Activated T-cell treated with anti-CD3 and anti-CD28 coated beads for 48 hours (primary cell): ENCODE results near the gene LIPN.

ENCODE experiments used
- DNase-seq: peaks from one replicate; pipeline ENCODE4 v3.0.0-alpha.2; 2020; ENCODE audit warnings: low read depth

Gene LIPN

DNA sequence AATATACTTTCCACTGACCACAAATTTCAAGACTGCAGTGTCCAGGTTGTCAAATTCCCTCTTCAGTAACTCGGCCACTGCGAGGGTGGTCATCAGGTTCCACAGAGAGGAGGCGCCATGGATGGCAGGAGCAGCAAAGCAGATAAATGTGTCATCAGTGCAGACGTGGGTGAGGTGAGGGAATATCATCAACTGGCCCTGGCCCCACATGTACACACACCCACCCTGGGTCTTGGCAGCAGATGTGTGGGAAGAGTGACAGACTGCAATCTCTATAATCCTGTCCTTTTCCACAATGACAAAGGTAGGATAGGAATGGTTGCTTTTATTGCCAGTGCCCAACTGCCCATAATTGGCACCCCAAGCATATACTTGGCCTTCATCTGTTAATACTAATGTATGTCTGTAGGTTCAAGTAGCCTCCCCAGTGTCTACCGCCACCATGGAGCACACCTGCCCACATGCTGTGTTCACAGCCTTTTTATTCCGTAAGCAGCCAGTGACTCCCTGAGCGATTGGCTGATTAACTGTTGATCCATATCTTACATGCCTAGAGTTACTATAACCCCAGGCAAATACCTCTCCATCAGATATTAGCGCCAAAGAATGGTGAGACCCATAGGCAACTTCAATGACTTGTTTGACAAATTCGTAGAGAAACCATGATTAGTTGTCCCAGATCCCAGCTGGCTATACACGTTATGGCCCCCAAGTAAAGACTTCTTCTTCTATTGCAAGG lies 26.4 kb downstream of the LIPN start:
- no peak for DNase-seq

DNA sequence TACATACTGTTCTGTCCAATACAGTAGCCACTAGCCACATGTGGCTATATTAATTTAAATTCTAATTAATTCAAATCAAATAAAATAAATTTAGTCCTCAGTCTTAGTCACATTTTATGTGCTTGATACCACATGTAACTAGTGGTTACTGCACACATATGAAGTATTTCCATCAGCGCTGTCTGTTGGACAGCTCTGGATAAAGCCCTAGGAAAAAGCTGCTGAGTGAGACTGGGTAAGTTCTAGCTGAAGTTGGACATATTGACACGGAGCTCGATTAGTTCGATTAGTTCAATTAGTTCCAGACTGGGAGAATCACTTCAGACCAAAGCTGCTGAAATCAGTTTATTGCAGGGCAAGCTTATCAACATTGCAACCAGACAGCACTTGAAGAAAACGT lies 27.6 kb downstream of the LIPN start:
- no peak for DNase-seq

DNA sequence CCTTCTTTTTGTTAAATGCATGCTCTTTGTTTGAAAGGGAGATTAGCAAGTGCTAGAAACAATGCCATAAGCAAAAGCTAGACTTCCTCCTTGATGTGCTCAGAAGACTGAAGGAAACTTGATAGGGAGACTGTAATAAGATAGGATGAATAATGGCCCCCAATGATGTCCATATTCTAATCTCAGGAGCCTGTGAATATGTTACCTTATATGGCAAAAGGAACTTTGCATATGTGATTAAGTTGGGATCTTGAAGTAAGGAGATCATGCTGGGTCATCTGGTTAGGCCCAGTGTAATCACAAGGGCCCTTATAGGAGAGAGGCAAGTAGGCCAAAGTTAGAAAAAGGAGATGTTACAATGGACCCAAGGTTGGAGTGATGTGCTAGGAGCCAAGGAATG lies 29.1 kb downstream of the LIPN start:
- DNase-seq = no peak

- DNase-seq = no peak
Measured at GRCh38 chr10:88791924-88792323, 32.1 kb downstream of the LIPN start.

DNA sequence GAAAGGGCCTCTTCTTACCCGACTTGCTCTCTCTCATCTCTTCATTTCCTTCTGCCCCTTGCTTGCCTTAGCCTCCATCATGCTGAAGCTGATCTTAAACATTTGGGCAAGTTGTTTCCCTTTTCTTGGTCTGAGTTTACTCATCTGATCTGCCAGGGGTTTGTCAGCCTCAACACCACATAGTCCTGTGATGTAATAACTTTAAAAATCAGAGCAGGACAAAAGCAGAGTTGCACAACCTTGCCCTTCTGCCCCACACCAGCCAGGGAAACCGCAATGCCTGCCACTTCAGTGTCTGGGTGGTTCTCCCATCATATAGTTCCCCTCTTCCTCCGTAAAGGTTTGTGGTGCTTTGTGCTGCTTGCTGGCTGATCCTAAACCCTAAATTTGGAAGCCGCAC lies 32.8 kb downstream of the LIPN start:
- DNase-seq = no peak

GRCh38 chr10:88793712-88794299 lies 34.0 kb downstream of the LIPN start:
- DNase-seq = no peak

- no peak for DNase-seq
Measured at GRCh38 chr10:88794731-88795130, 34.9 kb downstream of the LIPN start.

GRCh38 chr10:88800152-88801125 lies 40.6 kb downstream of the LIPN start:
- DNase-seq = peak; percentile 19

DNA sequence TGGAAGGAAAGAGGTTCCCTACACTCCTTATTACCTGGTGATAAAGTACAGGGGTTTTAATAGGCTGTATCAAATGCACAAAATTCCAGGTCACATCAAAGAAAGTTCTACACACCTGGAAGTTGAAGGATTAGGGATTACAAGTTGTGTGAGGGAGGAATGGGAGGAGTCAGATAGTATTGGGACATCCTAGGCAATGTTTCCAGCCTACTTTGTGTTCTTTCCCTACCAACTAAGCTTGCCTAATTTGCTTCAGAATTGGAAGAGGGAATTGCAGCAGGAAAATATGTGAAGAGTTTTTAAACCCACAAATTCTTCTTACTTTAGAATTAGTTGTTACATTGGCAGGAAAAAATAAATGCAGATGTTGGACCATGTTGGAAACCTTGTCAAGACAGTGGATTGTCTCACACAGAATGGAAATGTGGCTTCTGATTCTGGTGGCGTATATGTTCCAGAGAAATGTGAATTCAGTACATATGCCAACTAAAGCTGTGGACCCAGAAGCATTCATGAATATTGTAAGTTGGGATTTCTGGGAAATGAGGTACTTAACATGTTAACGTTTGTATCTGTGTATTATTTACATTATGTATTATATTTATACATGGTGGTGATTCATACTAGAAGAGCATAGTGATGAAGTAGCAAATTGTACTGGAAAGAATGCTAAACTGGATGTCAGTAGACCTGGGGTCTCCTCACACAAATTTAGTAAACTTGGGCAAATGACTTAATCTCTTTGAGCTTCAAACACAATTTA lies 42.9 kb downstream of the LIPN start, which contains the start of gene LIPM:
TSS of gene LIPM (plus strand) at position 208 of the 763 bp plus-strand sequence. CDS start at position 375, 167 bp downstream.
- DNase-seq = no peak

DNA sequence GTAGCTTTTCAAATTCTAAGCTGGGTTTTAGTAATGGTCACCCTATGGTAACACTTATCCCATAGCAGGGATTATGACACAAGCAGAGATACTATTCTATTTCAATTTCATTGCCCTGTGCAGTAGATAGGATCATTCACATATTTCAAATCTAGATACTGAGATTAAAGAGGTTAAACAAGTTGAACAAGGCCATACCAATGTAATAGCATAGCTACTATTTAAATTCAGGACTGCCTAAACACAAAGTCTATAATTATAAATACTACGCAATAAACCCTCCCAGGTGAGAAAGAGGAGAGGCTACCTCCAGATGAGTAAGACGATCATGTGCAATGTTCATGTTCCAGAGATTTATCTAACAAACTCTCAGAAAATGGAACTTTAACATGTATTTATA lies 43.8 kb downstream of the LIPN start:
- no peak for DNase-seq

DNA sequence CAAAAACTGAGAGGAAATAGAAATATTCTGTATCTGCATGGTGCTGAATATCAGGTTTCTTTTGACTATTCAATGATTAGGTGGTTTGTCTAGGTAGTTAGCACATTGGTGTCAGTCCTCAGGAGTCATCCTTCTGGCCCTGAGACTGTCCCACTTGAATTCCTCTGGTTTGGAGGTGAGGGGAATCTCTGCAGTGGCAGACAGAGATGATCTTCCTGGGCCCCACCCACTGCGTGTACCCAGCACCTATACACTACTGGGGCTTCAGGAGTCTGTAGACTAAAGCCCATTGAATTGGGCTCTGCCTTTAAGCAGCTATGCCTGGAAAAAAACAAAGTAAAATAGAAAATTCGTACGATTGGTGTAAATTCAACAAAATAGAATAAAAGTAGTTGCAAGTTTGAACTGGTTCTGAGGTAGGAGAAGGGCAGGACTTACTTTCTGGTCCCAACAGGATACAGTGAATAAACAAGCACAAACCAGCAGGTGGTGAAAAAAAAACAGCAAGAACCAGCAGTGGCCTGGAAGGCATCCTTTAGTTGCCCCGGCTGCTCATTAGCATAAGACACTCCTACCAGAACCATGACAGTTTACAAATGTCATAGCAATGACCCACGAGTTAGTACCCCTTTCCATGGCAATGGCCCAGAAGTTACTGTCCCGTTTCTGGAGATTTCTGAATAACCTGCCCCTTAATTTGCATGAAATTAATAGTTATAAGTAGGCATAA lies 44.4 kb downstream of the LIPN start:
- DNase-seq = no peak

DNA sequence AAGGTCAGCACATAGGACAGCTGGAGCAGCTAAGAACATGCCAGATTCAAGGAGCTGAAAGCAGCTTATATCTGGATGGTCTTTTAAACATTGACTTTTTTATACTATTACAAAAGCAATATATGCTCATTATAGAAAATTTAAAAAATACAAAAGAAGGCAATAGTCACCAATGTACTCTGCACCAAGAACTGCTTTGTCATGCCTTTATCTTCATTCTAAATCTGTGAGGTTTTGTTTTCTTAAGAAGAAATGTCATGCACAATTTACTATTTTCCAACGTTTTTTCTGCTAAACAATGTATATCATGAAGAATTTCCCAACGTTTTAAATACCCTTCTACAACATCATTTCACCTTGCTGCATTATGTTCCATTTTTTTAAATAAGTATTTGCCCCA lies 45.5 kb downstream of the LIPN start:
- no peak for DNase-seq

GRCh38 chr10:88805924-88806323 lies 46.1 kb downstream of the LIPN start:
- DNase-seq = no peak

- no peak for DNase-seq
Measured at GRCh38 chr10:88809621-88810020, 49.8 kb downstream of the LIPN start.

DNA sequence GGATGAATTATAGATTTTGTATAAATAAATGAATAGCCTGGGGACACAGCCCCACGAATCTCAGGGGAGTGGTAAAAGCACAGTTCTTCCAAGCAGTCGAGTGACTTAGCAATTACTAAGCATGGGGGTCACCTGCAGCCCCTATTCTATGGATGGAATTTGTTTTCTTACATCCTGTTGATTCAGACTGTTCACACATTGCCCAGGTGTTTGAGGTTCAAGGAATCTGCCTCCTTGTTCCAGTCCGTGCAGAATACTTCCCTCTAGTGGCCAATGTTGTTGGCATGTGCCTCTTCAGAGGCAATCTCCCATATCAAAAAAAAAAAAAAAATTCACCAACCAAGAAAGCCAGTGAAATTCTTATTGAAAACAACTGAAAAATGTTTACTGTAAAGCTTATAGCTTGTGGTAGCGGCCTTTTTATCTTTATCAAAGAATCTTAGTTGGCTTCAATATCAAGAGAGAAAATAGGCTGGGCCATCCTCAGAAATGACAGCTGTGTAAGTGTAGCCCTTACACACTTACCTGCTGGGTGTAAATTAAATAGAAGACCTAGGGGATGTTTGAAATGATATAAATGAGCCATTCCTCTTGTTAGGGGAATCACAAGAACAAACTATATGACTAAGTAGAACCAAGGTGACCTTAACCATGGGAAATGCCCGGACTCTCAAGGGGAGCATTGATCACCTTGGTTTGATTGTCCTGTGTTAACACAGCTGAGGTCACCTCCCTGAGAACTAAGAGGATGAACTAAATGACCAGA lies 50.6 kb downstream of the LIPN start:
- no peak for DNase-seq

DNA sequence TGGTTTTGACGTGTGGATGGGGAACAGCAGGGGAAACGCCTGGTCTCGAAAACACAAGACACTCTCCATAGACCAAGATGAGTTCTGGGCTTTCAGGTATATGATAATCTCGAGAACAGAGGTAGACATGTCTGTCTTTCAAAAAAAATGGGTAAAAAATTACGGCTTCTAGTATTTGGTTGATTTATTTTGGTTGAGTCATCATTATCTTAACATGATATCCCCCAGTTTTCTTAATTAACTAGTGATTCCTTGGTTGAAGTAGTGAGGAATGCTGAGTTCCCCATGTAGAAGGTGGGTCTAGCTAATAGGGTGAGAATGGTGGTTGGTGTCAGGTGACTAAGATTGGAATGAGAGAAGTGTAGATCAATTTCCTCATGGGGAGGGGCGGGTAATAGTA lies 53.4 kb downstream of the LIPN start:
- DNase-seq = no peak

GRCh38 chr10:88819290-88819689 lies 59.5 kb downstream of the LIPN start:
- no peak for DNase-seq

- no peak for DNase-seq
Measured at GRCh38 chr10:88820748-88821401, 61.1 kb downstream of the LIPN start.

DNA sequence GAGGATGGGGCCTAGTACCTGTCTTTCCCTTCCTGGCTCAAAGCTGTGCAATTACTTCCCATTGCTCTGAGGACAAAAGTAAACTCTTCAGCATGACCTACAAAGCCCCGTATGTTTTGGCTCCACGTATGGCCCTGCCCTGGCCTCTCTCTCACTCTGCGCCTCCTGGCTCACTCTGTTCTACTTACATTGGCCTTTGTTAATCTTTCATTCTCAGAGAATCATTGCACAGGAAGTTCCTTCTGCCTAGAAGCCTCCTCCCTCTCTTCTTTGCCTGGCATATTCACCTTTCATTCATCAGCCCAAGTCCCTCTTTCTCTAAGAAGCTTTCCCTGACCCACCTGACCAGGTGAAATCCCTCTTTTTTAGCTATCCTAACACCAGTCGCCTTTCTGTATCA lies 66.6 kb downstream of the LIPN start:
- no peak for DNase-seq

DNA sequence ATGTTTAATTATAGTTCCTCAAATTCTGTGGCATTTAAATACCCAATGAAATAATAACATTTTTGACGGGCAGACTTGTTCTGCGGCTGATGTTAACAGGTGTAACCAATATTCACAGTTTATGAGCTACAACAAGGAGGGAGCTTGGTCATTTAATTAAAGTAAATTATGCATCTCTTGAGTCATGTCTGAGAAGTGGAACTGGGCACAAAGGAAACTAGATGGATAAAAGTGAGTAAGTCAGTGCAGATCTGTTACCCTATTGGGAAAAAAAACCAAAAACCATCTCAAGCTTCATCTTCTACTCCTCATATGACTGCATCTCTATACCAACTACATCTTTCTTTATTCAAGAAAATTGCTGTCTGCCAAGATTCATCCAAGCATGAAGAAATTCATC lies 67.9 kb downstream of the LIPN start:
- no peak for DNase-seq
